ENCODE results near the gene SAMD3. TPM values are rescaled to one million over a fixed set of nuclear protein-coding genes. Genes with fewer than 3 reads are reported as not detected.

The SAMD3 gene
- total and polyA plus RNA-seq, 2 experiments from 2014 or later: 0.32 to 0.73 TPM

DNA sequence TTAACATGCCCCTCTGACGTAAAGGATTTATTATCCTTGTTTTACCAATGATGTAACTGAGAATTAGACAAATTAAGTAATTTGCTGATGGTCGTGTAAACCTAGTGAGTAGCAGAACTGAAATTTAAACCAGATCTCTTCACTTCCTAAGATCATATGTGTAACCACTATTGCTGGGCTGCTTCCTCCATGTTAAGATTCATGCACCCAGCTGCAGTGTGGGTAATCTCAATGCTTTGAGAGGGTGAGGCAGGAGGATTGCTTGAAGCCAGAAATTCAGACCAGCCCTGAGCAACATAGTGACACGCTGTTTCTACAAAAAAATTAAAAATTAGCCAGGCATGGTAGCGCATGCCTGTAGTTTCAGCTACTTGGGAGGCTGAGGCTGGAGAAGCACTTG is 106.5 kb downstream of the SAMD3 start:
- Histone ChIP-seq H3F3A (ENCODE audit: insufficient read depth) (no peaks in the 10 kb centered on the region), H3K36me3 (ENCODE audit: low read depth) (no peaks in the 10 kb centered on the region), H3K4me3 (no peak overlapping the region), H2AFZ (no peak overlapping the region), H3K27me3 (replicated peaks; ENCODE audit: insufficient read depth) (no peaks in the 10 kb centered on the region), H3K4me1 (ENCODE audit: insufficient read depth) (no peaks in the 10 kb centered on the region), H3K9ac (no peak overlapping the region), H3K79me2 (ENCODE audit: insufficient read depth) (no peaks in the 10 kb centered on the region), H4K20me1 (ENCODE audit: insufficient read depth) (no peaks in the 10 kb centered on the region), H3K9me3 (ENCODE audit: low read depth) (no peaks in the 10 kb centered on the region), H3K9me2 (ENCODE audit: insufficient read depth) (no peaks in the 10 kb centered on the region), H3K4me2 (ENCODE audit: unreplicated experiment) (no peak overlapping the region), H3K27ac (no peak overlapping the region)
- TF ChIP-seq EZH2 (IDR thresholded peaks at IDR 0.05; ENCODE audit: insufficient read depth, poor library complexity, severe bottlenecking) (no peak), EZH2phosphoT487 (IDR thresholded peaks at IDR 0.05; ENCODE audit: insufficient read depth, low read depth) (no peak)
- in situ Hi-C loops (cut with MboI): no loop called here
- 87% methylated on average over 4 of the region's 4 CpGs for WGBS, 2 experiments (ENCODE audit: low coverage in 1 of 2, low lambda C conversion rate in 2 of 2, missing lambda C conversion rate in 2 of 2)
- no peak for DNase-seq

DNA sequence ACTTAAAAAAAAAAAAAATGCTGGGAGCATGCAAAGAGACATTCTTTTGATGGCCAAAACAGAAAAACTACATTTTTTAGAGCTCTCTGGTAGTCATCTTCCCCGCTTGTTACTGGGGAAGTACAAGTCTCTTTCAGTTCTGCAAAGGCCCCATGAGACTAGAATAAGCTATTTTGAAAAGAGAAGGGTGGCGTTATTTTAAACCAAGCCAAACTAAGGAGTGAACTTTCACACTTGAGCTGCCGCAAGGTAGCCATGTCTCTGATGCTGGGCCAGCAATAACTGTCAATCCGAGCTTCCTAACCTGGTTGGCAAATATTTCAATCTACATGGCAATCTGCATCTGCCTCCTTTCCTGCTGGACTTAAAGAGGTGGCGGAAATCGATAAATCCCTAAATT is 107.7 kb downstream of the SAMD3 start:
- no peak for DNase-seq
- no peak overlapping the region for H2AFZ ChIP-seq
- H3K9me3 ChIP-seq (ENCODE audit: low read depth): no peaks in the 10 kb centered on the region
- no peaks in the 10 kb centered on the region for H3F3A ChIP-seq (ENCODE audit: insufficient read depth)
- no peaks in the 10 kb centered on the region for H3K36me3 ChIP-seq (ENCODE audit: low read depth)
- no peak overlapping the region for H3K27ac ChIP-seq
- TF ChIP-seq EZH2 (IDR thresholded peaks at IDR 0.05; ENCODE audit: insufficient read depth, poor library complexity, severe bottlenecking): no peak
- TF ChIP-seq EZH2phosphoT487 (IDR thresholded peaks at IDR 0.05; ENCODE audit: insufficient read depth, low read depth): no peak
- no peaks in the 10 kb centered on the region for H3K79me2 ChIP-seq (ENCODE audit: insufficient read depth)
- H3K9ac ChIP-seq: no peak overlapping the region
- no peaks in the 10 kb centered on the region for H3K27me3 ChIP-seq (replicated peaks; ENCODE audit: insufficient read depth)
- in situ Hi-C loops (cut with MboI): no loop called here
- no peak overlapping the region for H3K4me2 ChIP-seq (ENCODE audit: unreplicated experiment)
- whole genome bisulfite sequencing, 2 experiments (ENCODE audit: low coverage in 1 of 2, low lambda C conversion rate in 2 of 2, missing lambda C conversion rate in 2 of 2): 94 to 99% methylated on average over 6 of the region's 6 CpGs
- H3K9me2 ChIP-seq (ENCODE audit: insufficient read depth): no peaks in the 10 kb centered on the region
- H4K20me1 ChIP-seq (ENCODE audit: insufficient read depth): no peaks in the 10 kb centered on the region
- H3K4me3 ChIP-seq: no peak overlapping the region
- no peaks in the 10 kb centered on the region for H3K4me1 ChIP-seq (ENCODE audit: insufficient read depth)

DNA sequence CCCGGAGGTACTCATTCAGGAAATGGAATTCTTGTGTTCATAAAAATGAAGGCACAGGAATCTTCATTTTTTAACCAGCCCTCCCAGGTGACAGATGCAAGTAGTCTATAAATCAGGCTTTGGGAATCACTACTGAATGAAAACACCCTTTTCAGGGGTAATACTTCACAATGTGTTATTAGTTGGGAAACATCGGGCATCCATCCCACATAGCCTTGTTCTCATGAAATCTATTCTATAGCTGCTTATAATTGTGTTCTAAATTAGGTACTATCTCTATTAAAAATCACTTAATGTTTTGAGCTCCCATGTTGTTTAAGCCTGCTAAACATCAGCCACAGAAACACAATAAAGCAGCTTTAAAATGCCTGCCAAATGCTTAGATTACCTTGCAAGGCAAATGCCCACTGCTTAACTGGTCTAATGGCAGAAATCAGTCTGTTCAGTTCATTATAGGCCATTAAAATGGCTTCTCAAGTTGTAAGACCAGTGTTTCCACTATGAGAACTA is 109.5 kb downstream of the SAMD3 start:
- no peak overlapping the region for H3K27ac ChIP-seq
- DNase-seq: no peak

DNA sequence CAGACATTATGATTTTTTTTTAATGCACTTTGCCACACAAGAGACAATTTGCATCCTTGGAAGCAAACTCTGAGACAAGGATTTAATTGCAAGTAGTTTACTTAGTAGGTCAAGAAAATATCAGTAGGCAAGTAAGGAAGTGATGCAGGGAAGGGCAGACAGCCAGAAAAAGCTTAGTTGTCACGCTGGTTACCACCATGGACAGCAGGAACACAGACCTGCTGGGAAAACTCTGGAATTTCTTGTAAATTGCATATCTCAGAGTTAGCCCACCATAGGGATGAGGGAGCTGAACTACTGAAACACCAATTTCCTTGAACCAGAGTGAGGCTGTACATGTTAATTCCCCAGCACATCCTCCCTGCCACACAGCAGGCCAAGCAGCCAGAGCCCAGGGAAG is 111.7 kb downstream of the SAMD3 start:
- Histone ChIP-seq H4K20me1 (ENCODE audit: insufficient read depth) (no peaks in the 10 kb centered on the region), H3K9ac (no peak overlapping the region), H3K36me3 (ENCODE audit: low read depth) (no peaks in the 10 kb centered on the region), H3F3A (ENCODE audit: insufficient read depth) (no peaks in the 10 kb centered on the region), H3K27ac (no peak overlapping the region), H3K9me2 (ENCODE audit: insufficient read depth) (no peaks in the 10 kb centered on the region), H3K9me3 (ENCODE audit: low read depth) (no peaks in the 10 kb centered on the region), H3K4me3 (no peak overlapping the region), H3K27me3 (replicated peaks; ENCODE audit: insufficient read depth) (no peaks in the 10 kb centered on the region), H3K79me2 (ENCODE audit: insufficient read depth) (no peaks in the 10 kb centered on the region), H3K4me1 (ENCODE audit: insufficient read depth) (no peaks in the 10 kb centered on the region), H3K4me2 (ENCODE audit: unreplicated experiment) (no peak overlapping the region), H2AFZ (no peak overlapping the region)
- no peak for DNase-seq
- 82 to 84% methylated on average over 1 of the region's 1 CpG for WGBS, 2 experiments (ENCODE audit: low coverage in 1 of 2, low lambda C conversion rate in 2 of 2, missing lambda C conversion rate in 2 of 2)
- no peak for TF ChIP-seq EZH2phosphoT487 (IDR thresholded peaks at IDR 0.05; ENCODE audit: insufficient read depth, low read depth)
- TF ChIP-seq EZH2 (IDR thresholded peaks at IDR 0.05; ENCODE audit: insufficient read depth, poor library complexity, severe bottlenecking): no peak
- in situ Hi-C loops (cut with MboI): no loop called here

More for the DNA sequence above, 109.5 kb downstream of the SAMD3 start:
- Histone ChIP-seq H3K79me2 (ENCODE audit: insufficient read depth) (no peaks in the 10 kb centered on the region), H3K4me2 (ENCODE audit: unreplicated experiment) (no peak overlapping the region), H2AFZ (no peak overlapping the region), H3K36me3 (ENCODE audit: low read depth) (no peaks in the 10 kb centered on the region), H3K27me3 (replicated peaks; ENCODE audit: insufficient read depth) (no peaks in the 10 kb centered on the region), H3K9me3 (ENCODE audit: low read depth) (no peaks in the 10 kb centered on the region), H3K9me2 (ENCODE audit: insufficient read depth) (no peaks in the 10 kb centered on the region), H3K4me1 (ENCODE audit: insufficient read depth) (no peaks in the 10 kb centered on the region), H4K20me1 (ENCODE audit: insufficient read depth) (no peaks in the 10 kb centered on the region), H3K9ac (no peak overlapping the region), H3K4me3 (no peak overlapping the region), H3F3A (ENCODE audit: insufficient read depth) (no peaks in the 10 kb centered on the region)
- in situ Hi-C loops (cut with MboI): no loop called here
- TF ChIP-seq EZH2 (IDR thresholded peaks at IDR 0.05; ENCODE audit: insufficient read depth, poor library complexity, severe bottlenecking) (no peak), EZH2phosphoT487 (IDR thresholded peaks at IDR 0.05; ENCODE audit: insufficient read depth, low read depth) (no peak)
- 51 to 58% methylated on average over 2 of the region's 2 CpGs for WGBS, 2 experiments (ENCODE audit: low coverage in 1 of 2, low lambda C conversion rate in 2 of 2, missing lambda C conversion rate in 2 of 2)

DNA sequence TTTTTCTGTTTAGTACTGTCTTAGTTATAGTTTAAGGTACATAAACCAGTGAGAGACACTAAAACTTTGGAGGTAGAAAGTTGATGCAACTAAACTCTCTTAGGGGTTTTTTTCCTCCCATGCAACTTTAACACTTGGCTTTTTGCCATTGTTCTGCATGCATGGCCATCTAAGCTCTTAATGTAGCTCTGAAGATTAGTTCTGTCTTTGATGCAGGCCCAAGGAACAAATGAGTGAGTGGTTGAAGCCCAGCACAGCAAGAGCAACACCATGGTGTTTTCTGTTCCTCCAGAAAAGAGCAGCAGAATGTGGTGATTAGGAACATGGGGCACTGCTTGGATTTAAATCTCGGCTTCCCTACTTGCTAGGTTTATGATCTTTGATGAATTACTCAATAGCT is 115.0 kb downstream of the SAMD3 start:
- no peaks in the 10 kb centered on the region for H3K27me3 ChIP-seq (replicated peaks; ENCODE audit: insufficient read depth)
- H3K9me3 ChIP-seq (ENCODE audit: low read depth): no peaks in the 10 kb centered on the region
- no peak for DNase-seq
- H3F3A ChIP-seq (ENCODE audit: insufficient read depth): no peaks in the 10 kb centered on the region
- no peak overlapping the region for H2AFZ ChIP-seq
- no peaks in the 10 kb centered on the region for H3K36me3 ChIP-seq (ENCODE audit: low read depth)
- no peak overlapping the region for H3K4me2 ChIP-seq (ENCODE audit: unreplicated experiment)
- H3K9ac ChIP-seq: no peak overlapping the region
- H4K20me1 ChIP-seq (ENCODE audit: insufficient read depth): no peaks in the 10 kb centered on the region
- H3K4me1 ChIP-seq (ENCODE audit: insufficient read depth): no peaks in the 10 kb centered on the region
- no peak overlapping the region for H3K27ac ChIP-seq
- no peaks in the 10 kb centered on the region for H3K79me2 ChIP-seq (ENCODE audit: insufficient read depth)
- H3K4me3 ChIP-seq: no peak overlapping the region
- TF ChIP-seq EZH2phosphoT487 (IDR thresholded peaks at IDR 0.05; ENCODE audit: insufficient read depth, low read depth): no peak
- TF ChIP-seq EZH2 (IDR thresholded peaks at IDR 0.05; ENCODE audit: insufficient read depth, poor library complexity, severe bottlenecking): no peak
- in situ Hi-C loops (cut with MboI): no loop called here
- H3K9me2 ChIP-seq (ENCODE audit: insufficient read depth): no peaks in the 10 kb centered on the region
- 75 to 82% methylated on average over 1 of the region's 1 CpG for WGBS, 2 experiments (ENCODE audit: low coverage in 1 of 2, low lambda C conversion rate in 2 of 2, missing lambda C conversion rate in 2 of 2)

Data from GM23248 (cell line).